Panc1 (cell line): ENCODE measurements around the gene SPTBN1. TPM values are rescaled to one million over a fixed set of nuclear protein-coding genes. Genes with fewer than 3 reads are reported as not detected.

ENCODE experiments used
- ATAC-seq: fragments of 200-7000 bp; cut with Tn5 transposase; 2 replicates; pipeline ENCODE4 v1.9.1; 2020; ENCODE audit warnings: mild to moderate bottlenecking, moderate library complexity
- BruUV-seq: library from RNA; stranded (reverse); fragments of 400-500 nt; replicated peaks from 2 replicates; lab custom pipeline; 2021; lab: Mats Ljungman, UMichigan
- CTCF ChIA-PET: fragments of 300-600 bp; sonication (Branson Sonifier 250); formaldehyde crosslinking; loops from one replicate; lab custom pipeline; 2022; ENCODE audit warnings: antibody characterized with exemption; lab: Charles Lee
- POLR2A ChIA-PET: fragments of 300-600 bp; sonication (Branson Sonifier 250); formaldehyde crosslinking; loops from one replicate; lab custom pipeline; 2022; ENCODE audit warnings: antibody characterized with exemption; lab: Charles Lee
- DNase-seq: peaks from one replicate; pipeline ENCODE4 v3.0.0-alpha.2; 2010; ENCODE audit warnings: low read depth, low spot score
- H3K27ac ChIP-seq: 2 replicates; pipeline ENCODE4 v1.5.1; 2011; ENCODE audit warnings: mild to moderate bottlenecking, low read length, inconsistent platforms
- H3K27me3 ChIP-seq: fragments of 200-500 bp; sonication (Bioruptor generic); 2 replicates; pipeline ENCODE4 v1.6.0; 2014; ENCODE audit warnings: low read length, inconsistent platforms; ENCODE audit not compliant: control insufficient read depth, insufficient read depth
- H3K36me3 ChIP-seq: fragments of 200-500 bp; sonication (Bioruptor generic); 2 replicates; pipeline ENCODE4 v1.5.1; 2014; ENCODE audit warnings: inconsistent platforms, mild to moderate bottlenecking, low read length, moderate library complexity; ENCODE audit not compliant: control insufficient read depth, insufficient read depth
- H3K4me1 ChIP-seq: 2 replicates; pipeline ENCODE4 v1.5.1; 2011; ENCODE audit warnings: inconsistent platforms, mild to moderate bottlenecking, low read length, moderate library complexity; ENCODE audit not compliant: control insufficient read depth, insufficient read depth
- H3K4me3 ChIP-seq, 2 experiments: 2 replicates each; pipeline ENCODE4 v1.5.1; 2011 to 2012; ENCODE audit warnings: low read depth in 2 of 2, low read length in 2 of 2, mild to moderate bottlenecking in 2 of 2, inconsistent platforms in 1 of 2, moderate library complexity in 1 of 2
- H3K9me3 ChIP-seq: fragments of 200-500 bp; sonication (Bioruptor generic); 2 replicates; pipeline ENCODE4 v1.5.1; 2014; ENCODE audit warnings: low read depth, mild to moderate bottlenecking, inconsistent platforms, low read length, moderate library complexity; ENCODE audit not compliant: control insufficient read depth, insufficient read depth
- CTCF ChIP-seq: fragments of 450-650 bp; IDR thresholded peaks from 2 replicates; pipeline ENCODE4 v1.5.1; 2017; ENCODE audit warnings: mild to moderate bottlenecking
- POLR2AphosphoS5 ChIP-seq: IDR thresholded peaks from 2 replicates; pipeline ENCODE4 v1.6.1; 2012; ENCODE audit warnings: mild to moderate bottlenecking, low read depth, low read length, moderate library complexity
- REST ChIP-seq, 2 experiments: IDR thresholded peaks; 2 replicates each; pipeline ENCODE4 v1.6.1; 2011 to 2012; ENCODE audit warnings: low read depth in 2 of 2, control low read depth in 1 of 2, low read length in 1 of 2, mild to moderate bottlenecking in 1 of 2, moderate library complexity in 1 of 2; ENCODE audit not compliant: insufficient read depth in 1 of 2
- SIN3A ChIP-seq: IDR thresholded peaks from 2 replicates; pipeline ENCODE4 v1.6.1; 2012; ENCODE audit warnings: low read depth, mild to moderate bottlenecking, low read length, moderate library complexity, borderline replicate concordance; ENCODE audit not compliant: insufficient read depth
- TCF7L2 ChIP-seq: IDR thresholded peaks from 2 replicates; pipeline ENCODE4 v1.6.1; 2011; ENCODE audit warnings: mild to moderate bottlenecking, low read depth, low read length, inconsistent platforms
- in situ Hi-C: cut with HindIII; loops from 2 replicates; pipeline ENCODE4 v1.10.0; 2016; ENCODE audit warnings: low sequenced_read_pairs, low pct_unique_long_range_greater_than_20kb
- intact Hi-C: fragments of 100-400 bp; cut with micrococcal nuclease; formaldehyde crosslinking; loops from one replicate; pipeline ENCODE4 v1.10.0; 2022; ENCODE audit not compliant: unreplicated experiment
- total RNA-seq: library from RNA; stranded (reverse); gene quantifications from one replicate; pipeline ENCODE4 v1.2.1, GENCODE V29; 2021; ENCODE audit not compliant: unreplicated experiment

Gene SPTBN1
- total RNA-seq, 1 experiment from 2014 or later = 169 TPM

GRCh38 chr2:54561010-54561409 is 104.9 kb downstream of the SPTBN1 start:
- no peak for DNase-seq
- ATAC-seq = no peak
- TF ChIP-seq TCF7L2 (no peak), POLR2AphosphoS5 (no peak), REST (IDR thresholded peaks at IDR 0.05; ENCODE audit: insufficient read depth in 1 of 2, low read depth in 2 of 2, low read length in 1 of 2) (no peak), CTCF (no peak), SIN3A (no peak)
- peaks cover 7% of the 10 kb centered on the region for H3K36me3 ChIP-seq
- BruUV-seq = no TSS peak
- H3K27me3 ChIP-seq = no peaks in the 10 kb centered on the region
- peak overlapping the region; percentile 75 to 90 for H3K4me3 ChIP-seq
- CTCF ChIA-PET = no interaction called here
- no peaks in the 10 kb centered on the region for H3K9me3 ChIP-seq
- POLR2A ChIA-PET = no interaction called here
- intact Hi-C loops (no loop called here), in situ Hi-C loops (no loop called here)
- peaks cover 41% of the 10 kb centered on the region for H3K4me1 ChIP-seq
- peak overlapping the region; percentile 95 for H3K27ac ChIP-seq

- intact Hi-C loops (no loop called here), in situ Hi-C loops (no loop called here)
- no peaks in the 10 kb centered on the region for H3K27me3 ChIP-seq
- BruUV-seq = no TSS peak
- H3K27ac ChIP-seq = no peak overlapping the region
- ATAC-seq (no peak), DNase-seq (no peak)
- no peak overlapping the region for H3K4me3 ChIP-seq
- ChIA-PET POLR2A (no interaction called here), CTCF (no interaction called here)
- TF ChIP-seq CTCF (no peak), TCF7L2 (no peak), REST (IDR thresholded peaks at IDR 0.05; ENCODE audit: insufficient read depth in 1 of 2, low read depth in 2 of 2, low read length in 1 of 2) (no peak), SIN3A (no peak)
- H3K4me1 ChIP-seq = peaks cover 51% of the 10 kb centered on the region
- no peaks in the 10 kb centered on the region for H3K9me3 ChIP-seq
- peaks cover under 1% of the 10 kb centered on the region; the same call in 1 of the 2 replicates for H3K36me3 ChIP-seq
Observed at GRCh38 chr2:54564439-54564838, 108.3 kb downstream of the SPTBN1 start.
